SK-N-SH (cell line): ENCODE results near the gene EMP2. TPM values are rescaled to one million over a fixed set of nuclear protein-coding genes. Genes with fewer than 3 reads are reported as not detected.

Experiments used
- CTCF ChIA-PET: fragments of 300-600, 350-600 bp; formaldehyde crosslinking; extraction: SDS; loops from one replicate; lab custom pipeline; 2021; lab: Yijun Ruan, JAX
- POLR2A ChIA-PET: fragments of 350-600 bp; sonication (Branson Sonifier 250); formaldehyde crosslinking; extraction: SDS; loops from one replicate; lab custom pipeline; 2020; ENCODE audit warnings: antibody characterized with exemption, inconsistent platforms; lab: Yijun Ruan, JAX
- DNase-seq: peaks from one replicate; pipeline ENCODE4 v3.0.0; 2012
- H2AFZ ChIP-seq: fragments of 200-600 bp; sonication (generic); 2 replicates; pipeline ENCODE4 v1.8.1; 2016; ENCODE audit warnings: antibody characterized with exemption, mild to moderate bottlenecking, low read depth
- H3F3A ChIP-seq: fragments of 200-600 bp; sonication (generic); replicated peaks from 2 replicates; pipeline ENCODE3; 2016; ENCODE audit warnings: antibody characterized with exemption, mild to moderate bottlenecking; ENCODE audit not compliant: insufficient read depth
- H3K27ac ChIP-seq, 2 experiments: fragments of 200-500 bp in 1 of 2; fragments of 200-600 bp in 1 of 2; sonication (Bioruptor generic) in 1 of 2; sonication (generic), shearing (Covaris generic) in 1 of 2; 2 replicates each; pipeline versions ENCODE4 v1.5.1 to v1.6.1; 2014 to 2016; ENCODE audit warnings: low read depth in 2 of 2, inconsistent platforms in 1 of 2, low read length in 1 of 2, mild to moderate bottlenecking in 1 of 2, mixed read lengths in 1 of 2
- H3K27me3 ChIP-seq: fragments of 200-600 bp; sonication (generic), shearing (Covaris generic); 2 replicates; pipeline ENCODE4 v1.6.1; 2016; ENCODE audit warnings: mixed run types; ENCODE audit not compliant: insufficient read depth
- H3K36me3 ChIP-seq, 2 experiments: fragments of 200-500 bp in 1 of 2; fragments of 200-600 bp in 1 of 2; sonication (Bioruptor generic) in 1 of 2; sonication (generic) in 1 of 2; replicated peaks in 1 of 2; 2 replicates each; pipeline versions ENCODE3 to v1.5.1; 2014 to 2016; ENCODE audit warnings: low read length in 1 of 2, mild to moderate bottlenecking in 1 of 2; ENCODE audit not compliant: insufficient read depth in 2 of 2, control insufficient read depth in 1 of 2
- H3K4me1 ChIP-seq, 2 experiments: fragments of 200-500 bp in 1 of 2; fragments of 200-600 bp in 1 of 2; sonication (Bioruptor generic) in 1 of 2; sonication (generic), shearing (Covaris generic) in 1 of 2; 2 replicates each; pipeline versions ENCODE4 v1.5.1 to v1.6.1; 2014 to 2016; ENCODE audit warnings: low read depth in 1 of 2, low read length in 1 of 2, mixed run types in 1 of 2; ENCODE audit not compliant: insufficient read depth in 2 of 2, control insufficient read depth in 1 of 2
- H3K4me2 ChIP-seq: fragments of 200-600 bp; sonication (generic), shearing (Covaris generic); 2 replicates; pipeline ENCODE4 v1.6.1; 2017; ENCODE audit warnings: mixed run types
- H3K4me3 ChIP-seq, 2 experiments: fragments of 200-500 bp in 1 of 2; fragments of 200-600 bp in 1 of 2; sonication (Bioruptor generic) in 1 of 2; sonication (generic), shearing (Covaris generic) in 1 of 2; 2 replicates each; pipeline versions ENCODE4 v1.5.1 to v1.8.1; 2014 to 2016; ENCODE audit warnings: low read depth in 2 of 2, inconsistent platforms in 1 of 2, low read length in 1 of 2, mild to moderate bottlenecking in 1 of 2, mixed read lengths in 1 of 2, moderate library complexity in 1 of 2
- H3K79me2 ChIP-seq: fragments of 200-600 bp; sonication (generic); 2 replicates; pipeline ENCODE4 v1.8.1; 2017; ENCODE audit warnings: mild to moderate bottlenecking; ENCODE audit not compliant: insufficient read depth
- H3K9ac ChIP-seq: fragments of 200-600 bp; sonication (generic); 2 replicates; pipeline ENCODE4 v1.6.1; 2017; ENCODE audit warnings: mixed run types
- H3K9me2 ChIP-seq: fragments of 200-600 bp; sonication (generic); 2 replicates; pipeline ENCODE4 v1.6.1; 2017; ENCODE audit warnings: mixed run types
- H3K9me3 ChIP-seq: fragments of 200-600 bp; sonication (generic); 2 replicates; pipeline ENCODE4 v1.6.1; 2017; ENCODE audit warnings: mixed run types, mild to moderate bottlenecking, moderate library complexity
- H4K20me1 ChIP-seq: fragments of 200-600 bp; sonication (generic); 2 replicates; pipeline ENCODE4 v1.6.1; 2017; ENCODE audit warnings: mild to moderate bottlenecking, mixed run types; ENCODE audit not compliant: insufficient read depth
- ELF1 ChIP-seq: IDR thresholded peaks from 2 replicates; pipeline ENCODE4 v1.4.0; 2012
- EP300 ChIP-seq, 2 experiments: IDR thresholded peaks; 2 replicates each; pipeline versions ENCODE4 v1.4.0 to v1.6.1; 2012; ENCODE audit warnings: borderline replicate concordance in 1 of 2, low read depth in 1 of 2, low read length in 1 of 2
- GABPA ChIP-seq: IDR thresholded peaks from 2 replicates; pipeline ENCODE4 v1.4.0; 2012; ENCODE audit warnings: low read depth, mild to moderate bottlenecking
- IRF3 ChIP-seq: fragments of 150-350 bp; IDR thresholded peaks from 2 replicates; pipeline ENCODE4 v1.6.1; 2016; ENCODE audit warnings: mild to moderate bottlenecking, low read depth, low read length
- JUND ChIP-seq: IDR thresholded peaks from 2 replicates; pipeline ENCODE4 v1.4.0; 2012
- MXI1 ChIP-seq: IDR thresholded peaks from 2 replicates; pipeline ENCODE4 v1.6.1; 2012; ENCODE audit warnings: mild to moderate bottlenecking, low read depth, low read length, improper control_type of control experiment
- NRF1 ChIP-seq: IDR thresholded peaks from 2 replicates; pipeline ENCODE4 v1.6.1; 2012; ENCODE audit warnings: low read depth, mild to moderate bottlenecking, low read length
- PBX3 ChIP-seq: IDR thresholded peaks from 2 replicates; pipeline ENCODE4; 2012
- POLR2AphosphoS5 ChIP-seq: IDR thresholded peaks from 2 replicates; pipeline ENCODE4 v1.6.1; 2012; ENCODE audit warnings: low read depth, low read length
- RAD21 ChIP-seq: IDR thresholded peaks from 2 replicates; pipeline ENCODE4 v1.6.1; 2012; ENCODE audit warnings: mild to moderate bottlenecking, low read length
- REST ChIP-seq: IDR thresholded peaks from 2 replicates; pipeline ENCODE4 v1.6.1; 2012; ENCODE audit warnings: mild to moderate bottlenecking, low read depth, low read length, moderate library complexity
- SIN3A ChIP-seq: IDR thresholded peaks from 2 replicates; pipeline ENCODE4 v1.6.1; 2012; ENCODE audit warnings: low read depth, mild to moderate bottlenecking, low read length, moderate library complexity, borderline replicate concordance
- TCF12 ChIP-seq: IDR thresholded peaks from 2 replicates; pipeline ENCODE4 v1.4.0; 2012
- USF1 ChIP-seq: IDR thresholded peaks from 2 replicates; pipeline ENCODE4 v1.4.0; 2012; ENCODE audit warnings: low read depth, borderline replicate concordance
- YY1 ChIP-seq: IDR thresholded peaks from 2 replicates; pipeline ENCODE4 v1.4.0; 2012; ENCODE audit warnings: low read depth, mild to moderate bottlenecking
- ZBTB33 ChIP-seq: IDR thresholded peaks from 2 replicates; pipeline ENCODE4 v1.4.0; 2012; ENCODE audit warnings: low read depth, borderline replicate concordance
- WGBS: methylation state at CpG from one replicate; pipeline ENCODE4 v1.1.6; 2017; ENCODE audit warnings: low lambda C conversion rate; 5-methylcytosine and 5-hydroxymethylcytosine counted together
- polyA plus RNA-seq, 3 experiments: library from polyadenylated mRNA; depleted of rRNA; stranded (reverse); fragments of >200 nt; gene quantifications; 2 replicates each; pipeline ENCODE4 v1.2.3, GENCODE V29; 2012

The EMP2 gene
- polyA plus RNA-seq, 1 of the 3 experiments (the other 2 are of a cell fraction): 4.3 TPM

GRCh38 chr16:10569621-10570020 lies 10.8 kb downstream of the EMP2 start:
- Histone ChIP-seq H3K9me3 (no peaks in the 10 kb centered on the region), H3K4me3 (no peak overlapping the region), H3K9me2 (no peaks in the 10 kb centered on the region), H3K27ac (no peak overlapping the region), H3F3A (no peaks in the 10 kb centered on the region), H3K79me2 (no peaks in the 10 kb centered on the region), H4K20me1 (no peaks in the 10 kb centered on the region), H3K27me3 (no peaks in the 10 kb centered on the region), H3K9ac (no peak overlapping the region), H3K36me3 (no peaks in the 10 kb centered on the region), H3K4me1 (no peaks in the 10 kb centered on the region), H2AFZ (no peak overlapping the region), H3K4me2 (no peak overlapping the region)
- TF ChIP-seq MXI1 (no peak), USF1 (no peak), ELF1 (no peak), JUND (no peak), RAD21 (no peak), TCF12 (no peak), EP300 (IDR thresholded peaks at IDR 0.05; ENCODE audit: borderline replicate concordance in 1 of 2, low read depth in 1 of 2, low read length in 1 of 2) (no peak), ZBTB33 (no peak), POLR2AphosphoS5 (no peak), SIN3A (no peak)
- ChIA-PET POLR2A (no interaction called here), CTCF (interaction anchor here (1.5 to 2.3 kb wide), 2 partner anchors 36 to 55 kb away, joined by 3 to 5 read pairs; no protein-coding TSS in a partner anchor)
- DNase-seq: no peak
- WGBS: 82% methylated on average over 8 of the region's 8 CpGs

- Histone ChIP-seq H3K36me3 (no peaks in the 10 kb centered on the region), H3K9me3 (no peaks in the 10 kb centered on the region), H2AFZ (no peak overlapping the region), H3K79me2 (no peaks in the 10 kb centered on the region), H3F3A (no peaks in the 10 kb centered on the region), H3K4me3 (no peak overlapping the region), H3K4me1 (no peaks in the 10 kb centered on the region), H4K20me1 (no peaks in the 10 kb centered on the region), H3K4me2 (no peak overlapping the region), H3K9me2 (no peaks in the 10 kb centered on the region), H3K27ac (no peak overlapping the region), H3K27me3 (no peaks in the 10 kb centered on the region), H3K9ac (no peak overlapping the region)
- ChIA-PET POLR2A (no interaction called here), CTCF (interaction anchor here (1.0 to 2.4 kb wide), 5 partner anchors 10 to 171 kb away, joined by 3 to 12 read pairs (median 3); partner anchors contain the start of gene EMP2)
- 98% methylated on average over 2 of the region's 6 CpGs for WGBS
- DNase-seq: no peak
- no peak for TF ChIP-seq NRF1
- TF ChIP-seq ZBTB33: no peak
- no peak for TF ChIP-seq YY1
- no peak for TF ChIP-seq GABPA
- no peak for TF ChIP-seq IRF3
- TF ChIP-seq REST: no peak
- TF ChIP-seq PBX3: no peak
Observed at GRCh38 chr16:10566613-10567012, 13.8 kb downstream of the EMP2 start.
